CD14-positive monocyte (primary cell): ENCODE data around the gene RASAL2. TPM values are rescaled to one million over a fixed set of nuclear protein-coding genes. Genes with fewer than 3 reads are reported as not detected.

ENCODE experiments used
- DNase-seq, 3 donors: peaks; one replicate each; pipeline ENCODE4 v3.0.0-alpha.2; 2011 to 2022
- H2AFZ ChIP-seq: 2 replicates; pipeline ENCODE4 v1.6.0; 2012; ENCODE audit warnings: mild to moderate bottlenecking, low read depth, low read length, inconsistent platforms; ENCODE audit not compliant: insufficient read depth, poor library complexity, severe bottlenecking
- H3K27ac ChIP-seq, 2 donors: 1 replicate in 1 of 2; 2 replicates in 1 of 2; pipeline ENCODE4 v1.5.1; 2012 to 2013; ENCODE audit warnings: low read length in 2 of 2, control low read depth in 1 of 2, inconsistent platforms in 1 of 2, low read depth in 1 of 2, mild to moderate bottlenecking in 1 of 2
- H3K27me3 ChIP-seq, 2 donors: one replicate each; pipeline versions ENCODE4 v1.6.0 to v1.6.1; 2011 to 2013; ENCODE audit warnings: low read length in 2 of 2; ENCODE audit not compliant: control insufficient read depth in 2 of 2, insufficient read depth in 2 of 2
- H3K36me3 ChIP-seq, 2 donors: replicated peaks in 1 of 2; 1 replicate in 1 of 2; 2 replicates in 1 of 2; pipeline versions ENCODE4 v1.5.1 to v1.6.1; 2012 to 2013; ENCODE audit warnings: low read length in 2 of 2, control low read depth in 1 of 2, inconsistent platforms in 1 of 2, mild to moderate bottlenecking in 1 of 2; ENCODE audit not compliant: insufficient read depth in 2 of 2, control insufficient read depth in 1 of 2
- H3K4me1 ChIP-seq, 2 donors: 1 replicate in 1 of 2; 2 replicates in 1 of 2; pipeline versions ENCODE4 v1.5.1 to v1.6.1; 2012 to 2013; ENCODE audit warnings: low read length in 2 of 2, control low read depth in 1 of 2, inconsistent platforms in 1 of 2, mild to moderate bottlenecking in 1 of 2, moderate library complexity in 1 of 2; ENCODE audit not compliant: insufficient read depth in 2 of 2, control insufficient read depth in 1 of 2
- H3K4me2 ChIP-seq: replicated peaks from 2 replicates; pipeline ENCODE3; 2012; ENCODE audit warnings: low read length, moderate library complexity, mild to moderate bottlenecking; ENCODE audit not compliant: poor library complexity, severe bottlenecking; ENCODE audit errors: extremely low read depth
- H3K4me3 ChIP-seq, 3 experiments: fragments of 200-600 bp in 1 of 3; sonication (generic) in 1 of 3; replicated peaks in 1 of 3; 1 replicate in 2 of 3; 2 replicates in 1 of 3; pipeline ENCODE4 v1.5.1; 2011 to 2013; ENCODE audit warnings: low read length in 3 of 3, mild to moderate bottlenecking in 3 of 3, control low read depth in 2 of 3, low read depth in 2 of 3, inconsistent platforms in 1 of 3, moderate library complexity in 1 of 3
- H3K79me2 ChIP-seq: 2 replicates; pipeline ENCODE4 v1.6.0; 2012; ENCODE audit warnings: mild to moderate bottlenecking, control low read depth, inconsistent platforms, low read length, moderate library complexity; ENCODE audit not compliant: insufficient read depth
- H3K9ac ChIP-seq: 2 replicates; pipeline ENCODE4 v1.6.0; 2017; ENCODE audit warnings: low read length, mild to moderate bottlenecking; ENCODE audit not compliant: insufficient read depth, poor library complexity, severe bottlenecking
- H3K9me3 ChIP-seq, 2 donors: replicated peaks in 1 of 2; 1 replicate in 1 of 2; 2 replicates in 1 of 2; pipeline versions ENCODE4 v1.5.1 to v1.6.1; 2012 to 2013; ENCODE audit warnings: low read length in 2 of 2, control low read depth in 1 of 2; ENCODE audit not compliant: control insufficient read depth in 1 of 2, insufficient read depth in 1 of 2
- H4K20me1 ChIP-seq: 2 replicates; pipeline ENCODE4 v1.6.0; 2012; ENCODE audit warnings: mild to moderate bottlenecking, low read length, control low read depth, moderate library complexity; ENCODE audit not compliant: insufficient read depth
- H3K27ac Mint-ChIP-seq, 7 donors: one replicate each; pipeline ENCODE4 v1.8.0; 2020; ENCODE audit warnings: mild to moderate bottlenecking in 7 of 7, mixed read lengths in 7 of 7, moderate library complexity in 6 of 7, inconsistent platforms in 2 of 7
- H3K27me3 Mint-ChIP-seq, 3 donors: one replicate each; pipeline ENCODE4 v1.8.0; 2021 to 2022; ENCODE audit warnings: low read depth in 3 of 3, mild to moderate bottlenecking in 3 of 3, mixed read lengths in 3 of 3, moderate library complexity in 3 of 3, inconsistent platforms in 1 of 3
- H3K36me3 Mint-ChIP-seq, 2 donors: one replicate each; pipeline ENCODE4 v1.8.0; 2020; ENCODE audit warnings: mixed read lengths in 2 of 2, inconsistent platforms in 1 of 2, mild to moderate bottlenecking in 1 of 2
- H3K4me1 Mint-ChIP-seq: one replicate; pipeline ENCODE4 v1.8.0; 2020; ENCODE audit warnings: mild to moderate bottlenecking, mixed read lengths
- H3K4me3 Mint-ChIP-seq, 2 donors: one replicate each; pipeline ENCODE4 v1.8.0; 2020; ENCODE audit warnings: mild to moderate bottlenecking in 2 of 2, mixed read lengths in 2 of 2, moderate library complexity in 1 of 2
- H3K9me3 Mint-ChIP-seq, 7 donors: one replicate each; pipeline ENCODE4 v1.8.0; 2020 to 2022; ENCODE audit warnings: mixed read lengths in 7 of 7, mild to moderate bottlenecking in 6 of 7, moderate library complexity in 6 of 7, inconsistent platforms in 2 of 7
- CTCF ChIP-seq: fragments of 200-600 bp; IDR thresholded peaks from one replicate; pipeline ENCODE4 v1.8.0; 2022; ENCODE audit warnings: antibody characterized with exemption, mild to moderate bottlenecking
- WGBS: methylation state at CpG from one replicate; pipeline ENCODE4 v1.1.5; 2013; ENCODE audit warnings: missing lambda C conversion rate; ENCODE audit not compliant: insufficient coverage; 5-methylcytosine and 5-hydroxymethylcytosine counted together
- intact Hi-C, 2 donors: fragments of 100-400 bp; cut with micrococcal nuclease; formaldehyde crosslinking; loops; one replicate each; pipeline versions ENCODE4 v1.15.0 to v1.15.1; 2023
- polyA plus RNA-seq, 3 donors: library from polyadenylated mRNA; depleted of rRNA in 1 of 3; unstranded in 2 of 3; stranded (reverse) in 1 of 3; fragments of 300-500 nt in 2 of 3; fragments of >200 nt in 1 of 3; fragmentation: Illumina TruSeq in 2 of 3; gene quantifications; 1 replicate in 2 of 3; 2 replicates in 1 of 3; pipeline ENCODE4 v1.2.3, GENCODE V29; 2012 to 2021

Gene RASAL2
- polyA plus RNA-seq, 3 donors = 0.15 to 1.00 (median 0.63) TPM

- Histone ChIP-seq H3K9me3 (no peaks in the 10 kb centered on the region), H3K79me2 (no peaks in the 10 kb centered on the region)
- H3K36me3 Mint-ChIP-seq = no peaks in the 10 kb centered on the region
Observed at GRCh38 chr1:178146436-178146835, 52.5 kb downstream of the RASAL2 start.

GRCh38 chr1:178150610-178151009, 56.7 kb downstream of the RASAL2 start:
- Histone ChIP-seq H3K9me3 (no peaks in the 10 kb centered on the region), H3K4me1 (no peaks in the 10 kb centered on the region), H3K27me3 (no peaks in the 10 kb centered on the region), H3K79me2 (no peaks in the 10 kb centered on the region), H4K20me1 (no peaks in the 10 kb centered on the region), H3K4me3 (no peak overlapping the region), H3K27ac (no peak overlapping the region), H3K4me2 (no peak overlapping the region), H3K9ac (no peak overlapping the region), H3K36me3 (no peaks in the 10 kb centered on the region), H2AFZ (no peak overlapping the region)
- intact Hi-C loops = no loop called here
- no peak for DNase-seq
- Mint-ChIP-seq H3K9me3 (peaks cover 0 to 5% (median 0%) of the 10 kb centered on the region in 7 donors), H3K4me1 (no peaks in the 10 kb centered on the region), H3K27me3 (peaks cover 0 to 2% (median 1%) of the 10 kb centered on the region in 3 donors), H3K4me3 (no peak overlapping the region), H3K36me3 (no peaks in the 10 kb centered on the region), H3K27ac (no peak overlapping the region)
- no CpG with 5 or more reads among the region's 1 CpG for WGBS
- no peak for TF ChIP-seq CTCF

More at GRCh38 chr1:178146436-178146835, 52.5 kb downstream of the RASAL2 start:
- H3K4me2 ChIP-seq = no peak overlapping the region
- H4K20me1 ChIP-seq = no peaks in the 10 kb centered on the region
- H3K27ac ChIP-seq = no peak overlapping the region
- peaks cover 0 to 6% (median 0%) of the 10 kb centered on the region in 7 donors for H3K9me3 Mint-ChIP-seq
- no peak overlapping the region for H3K4me3 ChIP-seq
- no peaks in the 10 kb centered on the region for H3K4me1 ChIP-seq
- peaks cover 0 to 2% (median 1%) of the 10 kb centered on the region in 3 donors for H3K27me3 Mint-ChIP-seq
- no peaks in the 10 kb centered on the region for H3K36me3 ChIP-seq
- TF ChIP-seq CTCF = no peak
- H3K27ac Mint-ChIP-seq = no peak overlapping the region
- no CpG with 5 or more reads among the region's 2 CpGs for WGBS
- no peak overlapping the region for H2AFZ ChIP-seq
- H3K27me3 ChIP-seq = no peaks in the 10 kb centered on the region
- intact Hi-C loops = no loop called here
- DNase-seq = no peak
- H3K9ac ChIP-seq = no peak overlapping the region
- no peak overlapping the region for H3K4me3 Mint-ChIP-seq
- H3K4me1 Mint-ChIP-seq = peaks cover 4% of the 10 kb centered on the region
